ENCODE data around the gene WNT5A. TPM values are rescaled to one million over a fixed set of nuclear protein-coding genes. Genes with fewer than 3 reads are reported as not detected.

WNT5A gene
- total RNA-seq, 1 experiment from 2014 or later, result 1.1 TPM

- Mint-ChIP-seq H3K4me3 (no peak overlapping the region), H3K27ac (no peak overlapping the region), H3K36me3 (ENCODE audit: insufficient read depth in 1 of 3, low read depth in 3 of 3) (no peaks in the 10 kb centered on the region; a peak in 1 of 7 replicates), H3K4me1 (peaks cover 31 to 40% of the 10 kb centered on the region in 2 experiments), H3K27me3 (ENCODE audit: low read depth) (no peaks in the 10 kb centered on the region; the same call in 1 of the 2 replicates), H3K9me3 (no peaks in the 10 kb centered on the region)
- Histone ChIP-seq H2BK20ac (ENCODE audit: low read depth, low read length, poor library complexity, severe bottlenecking) (no peak overlapping the region), H4K20me1 (ENCODE audit: control insufficient read depth, insufficient read depth, insufficient read length) (no peaks in the 10 kb centered on the region), H4K5ac (ENCODE audit: insufficient read length, low read depth, low read length) (no peak overlapping the region), H3K9me3 (ENCODE audit: control insufficient read depth, low read depth, low read length) (no peaks in the 10 kb centered on the region), H3K79me2 (ENCODE audit: insufficient read depth, low read length) (no peaks in the 10 kb centered on the region), H2AFZ (ENCODE audit: low read length) (no peak overlapping the region), H3K14ac (ENCODE audit: insufficient read depth, low read length) (no peak overlapping the region), H3K56ac (ENCODE audit: insufficient read length, low read depth, low read length) (no peak overlapping the region), H3K4me2 (ENCODE audit: insufficient read depth, insufficient read length, low read length) (no peak overlapping the region), H4K91ac (ENCODE audit: insufficient read length, low read depth, low read length) (no peak overlapping the region), H3K23ac (ENCODE audit: insufficient read length, low read depth, low read length) (no peak overlapping the region), H3T11ph (ENCODE audit: low read length) (no peak overlapping the region), H2AK5ac (ENCODE audit: insufficient read length, low read length) (no peak overlapping the region), H3K79me1 (ENCODE audit: insufficient read depth, low read depth, low read length, poor library complexity, severe bottlenecking) (no peaks in the 10 kb centered on the region), H2BK15ac (ENCODE audit: low read depth, low read length) (no peak overlapping the region), H3K27me3 (ENCODE audit: insufficient read depth, low read length) (no peaks in the 10 kb centered on the region), H3K23me2 (ENCODE audit: insufficient read length, low read depth, low read length, poor library complexity, severe bottlenecking) (no peaks in the 10 kb centered on the region), H3K4ac (ENCODE audit: low read depth, low read length) (no peak overlapping the region), H3K4me1 (ENCODE audit: insufficient read depth, low read length) (peaks cover 17% of the 10 kb centered on the region), H2BK5ac (ENCODE audit: insufficient read length, low read length) (no peak overlapping the region), H3K27ac (ENCODE audit: insufficient read length, low read depth, low read length) (no peak overlapping the region), H4K8ac (replicated peaks; ENCODE audit: insufficient read length, low read depth, low read length) (no peak overlapping the region), H3K18ac (ENCODE audit: insufficient read length, low read depth, low read length) (no peak overlapping the region), H2BK120ac (ENCODE audit: low read depth, low read length, poor library complexity, severe bottlenecking) (no peak overlapping the region), H2BK12ac (ENCODE audit: insufficient read length, low read depth, low read length) (no peak overlapping the region), H3K9ac (ENCODE audit: extremely low read depth, insufficient read length, low read length) (no peak overlapping the region)
- DNase-seq, result no peak
- no CpG with 5 or more reads among the region's 4 CpGs for WGBS (ENCODE audit: extremely low coverage, insufficient read length, low lambda C conversion rate)
- TF ChIP-seq, protein P1, sequence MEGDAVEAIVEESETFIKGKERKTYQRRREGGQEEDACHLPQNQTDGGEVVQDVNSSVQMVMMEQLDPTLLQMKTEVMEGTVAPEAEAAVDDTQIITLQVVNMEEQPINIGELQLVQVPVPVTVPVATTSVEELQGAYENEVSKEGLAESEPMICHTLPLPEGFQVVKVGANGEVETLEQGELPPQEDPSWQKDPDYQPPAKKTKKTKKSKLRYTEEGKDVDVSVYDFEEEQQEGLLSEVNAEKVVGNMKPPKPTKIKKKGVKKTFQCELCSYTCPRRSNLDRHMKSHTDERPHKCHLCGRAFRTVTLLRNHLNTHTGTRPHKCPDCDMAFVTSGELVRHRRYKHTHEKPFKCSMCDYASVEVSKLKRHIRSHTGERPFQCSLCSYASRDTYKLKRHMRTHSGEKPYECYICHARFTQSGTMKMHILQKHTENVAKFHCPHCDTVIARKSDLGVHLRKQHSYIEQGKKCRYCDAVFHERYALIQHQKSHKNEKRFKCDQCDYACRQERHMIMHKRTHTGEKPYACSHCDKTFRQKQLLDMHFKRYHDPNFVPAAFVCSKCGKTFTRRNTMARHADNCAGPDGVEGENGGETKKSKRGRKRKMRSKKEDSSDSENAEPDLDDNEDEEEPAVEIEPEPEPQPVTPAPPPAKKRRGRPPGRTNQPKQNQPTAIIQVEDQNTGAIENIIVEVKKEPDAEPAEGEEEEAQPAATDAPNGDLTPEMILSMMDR (conservative IDR thresholded peaks at IDR 0.05), result no peak
These were observed 37.6 kb upstream of the WNT5A start for GRCh38 chr3:55524565-55525244.

Measured in H9 (cell line).